Cardiac fibroblast (primary cell): ENCODE data around the gene SLC66A2.

Source experiments
- DNase-seq, 2 donors: peaks; one replicate each; pipeline versions ENCODE4 v3.0.0 to v3.0.0-alpha.2; 2010; ENCODE audit warnings: low read depth in 2 of 2
- H3K4me3 ChIP-seq, 2 donors: replicated peaks in 1 of 2; 1 replicate in 1 of 2; 2 replicates in 1 of 2; pipeline ENCODE4 v1.5.1; 2011; ENCODE audit warnings: low read depth in 2 of 2, low read length in 2 of 2, mild to moderate bottlenecking in 2 of 2, moderate library complexity in 1 of 2
- TF ChIP-seq, protein P1 (sequence below): IDR thresholded peaks from one replicate; pipeline ENCODE4 v1.5.1; 2011; ENCODE audit warnings: low read depth, mild to moderate bottlenecking, low read length, inconsistent platforms

Gene SLC66A2

DNA sequence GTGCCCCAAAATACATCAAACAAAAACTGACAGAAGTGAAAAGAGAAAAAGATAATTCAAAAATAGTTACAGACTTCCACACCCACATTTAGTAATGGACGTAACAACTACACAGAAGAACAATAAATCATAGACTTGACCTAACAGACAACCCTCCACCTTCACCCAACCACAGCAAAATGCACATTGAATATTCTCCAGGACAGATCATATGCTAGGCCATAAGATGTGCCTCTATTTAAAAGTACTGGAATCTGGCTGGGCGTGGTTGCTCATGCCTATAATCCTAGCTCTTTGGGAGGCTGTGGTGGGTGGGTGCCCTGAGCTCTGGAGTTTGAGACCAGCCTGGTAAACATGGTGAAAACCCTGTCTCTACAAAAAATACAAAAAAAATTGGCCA, 20.0 kb downstream of the SLC66A2 start:
- DNase-seq, result no peak

DNA sequence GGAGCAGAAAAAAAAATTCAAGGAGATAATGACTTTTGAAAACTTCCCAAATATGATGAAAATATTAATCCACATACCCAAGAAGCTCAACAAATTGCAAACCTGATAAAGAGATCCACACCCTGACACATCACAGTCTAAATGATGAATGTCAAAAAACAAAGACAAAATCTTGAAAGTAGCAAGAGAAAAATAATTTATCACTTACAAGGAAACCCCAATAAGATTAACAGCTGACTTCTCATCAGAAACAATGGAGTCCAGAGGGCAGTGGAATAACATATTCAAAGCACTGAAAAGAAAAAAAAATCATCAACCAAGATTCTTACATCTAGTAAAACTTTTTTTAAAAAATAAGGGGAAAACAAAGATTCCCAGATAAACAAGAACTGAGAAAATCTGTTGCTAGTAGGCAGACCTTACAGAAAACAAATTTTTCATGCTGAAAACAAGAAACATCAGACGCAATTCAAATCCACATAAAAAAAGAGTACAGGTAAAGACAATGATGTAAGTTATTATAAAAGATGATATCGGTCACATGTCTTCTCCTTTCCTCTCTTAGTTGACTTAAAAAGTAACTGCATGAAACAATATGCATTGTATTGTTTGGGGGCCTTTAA, 21.3 kb downstream of the SLC66A2 start:
- no peak overlapping the region for H3K4me3 ChIP-seq
- TF ChIP-seq, protein P1, sequence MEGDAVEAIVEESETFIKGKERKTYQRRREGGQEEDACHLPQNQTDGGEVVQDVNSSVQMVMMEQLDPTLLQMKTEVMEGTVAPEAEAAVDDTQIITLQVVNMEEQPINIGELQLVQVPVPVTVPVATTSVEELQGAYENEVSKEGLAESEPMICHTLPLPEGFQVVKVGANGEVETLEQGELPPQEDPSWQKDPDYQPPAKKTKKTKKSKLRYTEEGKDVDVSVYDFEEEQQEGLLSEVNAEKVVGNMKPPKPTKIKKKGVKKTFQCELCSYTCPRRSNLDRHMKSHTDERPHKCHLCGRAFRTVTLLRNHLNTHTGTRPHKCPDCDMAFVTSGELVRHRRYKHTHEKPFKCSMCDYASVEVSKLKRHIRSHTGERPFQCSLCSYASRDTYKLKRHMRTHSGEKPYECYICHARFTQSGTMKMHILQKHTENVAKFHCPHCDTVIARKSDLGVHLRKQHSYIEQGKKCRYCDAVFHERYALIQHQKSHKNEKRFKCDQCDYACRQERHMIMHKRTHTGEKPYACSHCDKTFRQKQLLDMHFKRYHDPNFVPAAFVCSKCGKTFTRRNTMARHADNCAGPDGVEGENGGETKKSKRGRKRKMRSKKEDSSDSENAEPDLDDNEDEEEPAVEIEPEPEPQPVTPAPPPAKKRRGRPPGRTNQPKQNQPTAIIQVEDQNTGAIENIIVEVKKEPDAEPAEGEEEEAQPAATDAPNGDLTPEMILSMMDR, result no peak
- DNase-seq, result no peak

More for the DNA sequence above, 20.0 kb downstream of the SLC66A2 start:
- no peak overlapping the region for H3K4me3 ChIP-seq
- TF ChIP-seq, protein P1, result no peak

DNA sequence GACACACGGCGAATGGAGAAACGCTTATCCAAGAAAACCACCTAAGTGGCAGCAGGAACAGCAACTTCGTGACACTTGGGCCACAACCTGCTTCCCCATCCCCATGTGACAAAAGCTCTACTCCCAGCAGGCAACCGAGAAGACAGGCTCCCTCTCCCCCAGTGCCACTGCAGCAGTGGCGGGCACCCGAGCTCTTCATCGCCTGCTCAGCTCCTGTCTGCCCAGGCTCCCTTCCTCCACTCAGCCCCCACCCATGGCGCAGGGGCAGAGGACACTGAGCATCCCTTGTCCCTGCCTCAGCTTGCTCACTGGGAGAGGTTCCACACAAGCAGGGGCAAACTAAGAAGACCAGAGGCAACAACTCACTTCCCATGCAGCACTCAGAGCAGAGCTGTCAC, 22.9 kb downstream of the SLC66A2 start:
- DNase-seq, result no peak
- TF ChIP-seq, protein P1, result no peak

DNA sequence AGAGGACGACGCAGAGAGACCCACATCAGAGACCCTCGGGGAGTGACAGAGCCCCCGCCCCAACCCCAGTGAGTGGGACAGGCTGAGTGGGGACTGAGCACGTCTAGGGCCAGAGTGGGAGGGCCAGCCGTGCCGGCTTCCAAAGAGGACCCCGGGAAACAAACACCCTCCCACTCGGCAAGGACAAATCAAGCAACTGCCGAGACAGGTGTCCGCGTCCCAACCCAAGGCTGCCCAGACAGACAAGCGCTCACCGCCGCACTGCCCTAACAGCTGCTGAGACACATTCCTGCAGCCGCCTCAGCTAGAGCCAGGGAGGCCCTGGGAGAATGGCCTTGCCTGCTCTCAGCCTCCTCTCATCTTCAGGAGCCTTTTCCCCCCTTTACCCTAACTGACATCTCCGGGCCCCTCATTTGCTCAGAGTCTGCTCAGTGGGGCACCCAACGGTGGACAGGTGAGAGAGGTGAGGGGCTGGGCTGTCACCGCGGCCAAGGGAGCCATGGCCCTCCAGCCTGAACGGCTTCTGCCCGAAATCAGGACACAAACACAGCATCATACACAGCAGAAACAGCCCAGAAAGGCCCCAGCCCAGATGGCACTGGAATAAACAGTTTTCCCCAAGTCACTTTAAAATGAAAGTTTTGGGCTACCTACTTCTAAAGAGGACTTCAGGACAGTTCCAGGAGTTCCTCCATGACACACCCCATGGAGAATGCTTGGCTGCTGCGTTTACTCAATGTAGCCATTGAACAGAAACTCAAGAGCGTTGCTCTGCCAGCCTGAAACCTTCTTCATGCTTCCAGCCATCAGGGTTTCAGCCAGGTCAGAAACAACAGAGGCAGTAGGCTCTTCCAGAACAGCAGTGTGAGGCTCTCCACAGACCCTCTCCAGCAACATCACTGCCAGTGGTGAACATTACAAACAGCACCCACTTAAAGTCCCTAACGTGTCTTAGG, 23.6 kb downstream of the SLC66A2 start:
- TF ChIP-seq, protein P1, result no peak
- no peak overlapping the region for H3K4me3 ChIP-seq
- DNase-seq, result no peak

More for the DNA sequence above, 22.9 kb downstream of the SLC66A2 start:
- H3K4me3 ChIP-seq, result no peak overlapping the region

DNA sequence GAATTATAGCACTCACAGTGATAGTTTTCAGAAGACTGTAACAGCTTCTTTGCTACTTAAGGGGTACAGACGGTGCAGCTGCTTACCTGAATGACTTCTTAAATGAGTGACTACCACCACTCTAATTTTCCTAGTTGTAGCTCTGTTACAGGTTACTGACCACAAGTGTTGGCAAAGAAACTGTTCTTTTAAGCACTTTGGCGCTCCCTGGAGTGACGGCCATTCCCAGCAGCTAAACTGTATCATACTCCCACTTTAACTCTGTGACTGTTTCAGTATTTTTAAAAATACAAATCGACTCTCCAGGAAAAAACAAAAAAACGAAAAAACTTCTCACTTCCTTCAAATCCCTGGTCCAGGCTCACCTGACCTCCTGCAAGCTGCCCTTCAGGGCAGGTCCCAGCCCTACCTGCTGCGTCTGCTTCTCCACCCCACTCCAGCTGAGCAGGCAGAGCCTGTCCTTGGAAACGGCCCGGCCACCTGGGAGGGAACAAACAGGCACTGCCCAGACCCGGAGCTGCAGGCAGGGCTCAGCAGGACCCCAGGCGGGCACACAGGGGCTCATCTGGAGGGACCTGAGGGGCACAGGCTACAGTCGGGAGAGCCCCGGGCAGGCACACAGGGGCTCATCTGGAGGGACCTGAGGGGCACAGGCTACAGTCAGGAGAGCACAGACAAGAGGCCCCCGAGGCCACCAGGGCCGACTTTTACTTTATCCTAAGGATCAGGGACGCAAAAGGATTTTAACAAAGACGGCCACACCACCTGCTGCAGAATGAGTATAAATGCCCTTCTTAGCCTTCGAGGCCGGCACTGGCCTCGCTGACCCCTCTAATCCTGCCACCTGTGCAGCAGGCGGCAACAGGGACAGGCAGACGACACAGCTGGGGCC, 24.5 kb downstream of the SLC66A2 start:
- TF ChIP-seq, protein P1, result no peak
- H3K4me3 ChIP-seq, result no peak overlapping the region
- no peak for DNase-seq

DNA sequence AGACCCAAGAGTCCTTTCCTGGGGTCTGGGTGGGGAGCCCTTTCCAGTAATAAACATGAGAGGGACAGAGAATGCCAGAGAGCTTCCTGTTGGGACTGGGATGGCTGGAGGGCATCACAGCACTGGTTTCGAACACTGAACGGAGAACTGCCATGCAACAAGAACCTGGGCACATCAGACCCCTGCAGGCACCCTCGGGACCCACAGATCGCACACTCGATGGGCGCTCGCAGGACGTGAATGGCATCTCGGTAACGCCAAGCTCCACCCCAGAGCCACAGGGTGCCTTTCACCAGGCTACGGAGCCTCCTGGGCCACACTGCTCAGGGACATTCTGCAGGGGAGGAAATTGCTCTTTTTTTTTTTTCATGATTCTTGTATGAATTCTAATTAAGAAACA, 25.1 kb downstream of the SLC66A2 start:
- DNase-seq, result no peak
- TF ChIP-seq, protein P1, result no peak
- H3K4me3 ChIP-seq, result no peak overlapping the region
